T-helper 2 cell treated with Interferon-gamma antibody and Interleukin-4, amounts not matched to agents 100 ng/mL and 5 ng/mL, for 36 hours (primary cell): Measurements from ENCODE around the gene CNOT8. TPM values are rescaled to one million over a fixed set of nuclear protein-coding genes. Genes with fewer than 3 reads are reported as not detected.

Experiments used
- intact Hi-C: fragments of 100-400 bp; cut with micrococcal nuclease; formaldehyde crosslinking; loops from one replicate; pipeline ENCODE4 v1.15.1; 2023
- total RNA-seq: library from RNA; stranded (reverse); gene quantifications from 2 replicates; pipeline ENCODE4 v1.2.3, GENCODE V29; 2022

Gene CNOT8
- total RNA-seq, 1 donor from 2014 or later: 70.4 TPM

- intact Hi-C loops: no loop called here
Observed at GRCh38 chr5:154916874-154917273, 58.4 kb downstream of the CNOT8 start.

GRCh38 chr5:154917757-154918156, 59.3 kb downstream of the CNOT8 start:
- intact Hi-C loops: no loop called here

- intact Hi-C loops: no loop called here
Observed at GRCh38 chr5:154923441-154924430, 65.3 kb downstream of the CNOT8 start.

Other genes with a start within 250 kb of the CNOT8 start
- 231 and 239 TPM in 2 replicates for gene LARP1, start 103.2 kb upstream of the CNOT8 start, total RNA-seq
- gene FAXDC2, start 8.0 kb upstream of the CNOT8 start, total RNA-seq: 0.14 TPM in 1 of 2 replicates, not detected in the other
- 19.4 and 20.4 TPM in 2 replicates for gene GEMIN5, start 79.6 kb downstream of the CNOT8 start, total RNA-seq
- gene MRPL22, start 82.4 kb downstream of the CNOT8 start, total RNA-seq: 57.0 and 58.8 TPM in 2 replicates
- gene KIF4B, start 155.1 kb downstream of the CNOT8 start, total RNA-seq: 0.07 TPM in 1 of 2 replicates, not detected in the other